Epithelial cell of esophagus (primary cell): ENCODE data around the gene COMMD1.

Experiments used
- DNase-seq: peaks from one replicate; pipeline ENCODE4 v3.0.0; 2010; ENCODE audit warnings: low read depth
- H3K4me3 ChIP-seq: 2 replicates; pipeline ENCODE4 v1.5.1; 2011; ENCODE audit warnings: mild to moderate bottlenecking, low read length, control low read depth
- TF ChIP-seq, protein P1 (sequence below): IDR thresholded peaks from 2 replicates; pipeline ENCODE4 v1.5.1; 2011; ENCODE audit warnings: low read depth, mild to moderate bottlenecking, low read length, control low read depth, inconsistent platforms; ENCODE audit not compliant: insufficient read depth; ENCODE audit errors: missing control alignments

The COMMD1 gene

DNA sequence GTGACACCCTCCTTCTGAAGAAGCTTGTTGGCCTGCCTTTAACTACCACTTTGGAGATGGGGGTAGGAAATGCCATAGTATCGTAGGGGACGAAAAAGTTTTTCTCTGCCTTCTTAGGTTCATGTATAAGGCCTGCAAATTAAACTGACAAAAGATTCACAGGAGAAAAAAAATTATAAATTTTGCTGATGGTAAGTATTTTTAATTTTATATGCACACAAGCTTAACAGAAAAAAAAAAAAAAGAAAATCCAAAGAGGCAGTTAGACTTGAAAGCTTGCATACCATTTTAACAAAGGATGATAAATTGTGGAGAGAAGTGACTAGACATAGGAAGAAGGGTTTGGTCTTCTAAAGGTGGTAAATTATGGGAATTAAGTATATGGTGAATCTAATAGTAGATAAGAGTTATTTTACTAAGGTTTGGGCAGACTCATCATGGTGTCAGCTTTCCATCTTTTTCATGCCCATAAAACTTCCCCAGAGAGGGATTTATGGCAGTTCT lies 227.9 kb downstream of the COMMD1 start:
- DNase-seq = no peak
- H3K4me3 ChIP-seq = no peak overlapping the region
- TF ChIP-seq, protein P1, sequence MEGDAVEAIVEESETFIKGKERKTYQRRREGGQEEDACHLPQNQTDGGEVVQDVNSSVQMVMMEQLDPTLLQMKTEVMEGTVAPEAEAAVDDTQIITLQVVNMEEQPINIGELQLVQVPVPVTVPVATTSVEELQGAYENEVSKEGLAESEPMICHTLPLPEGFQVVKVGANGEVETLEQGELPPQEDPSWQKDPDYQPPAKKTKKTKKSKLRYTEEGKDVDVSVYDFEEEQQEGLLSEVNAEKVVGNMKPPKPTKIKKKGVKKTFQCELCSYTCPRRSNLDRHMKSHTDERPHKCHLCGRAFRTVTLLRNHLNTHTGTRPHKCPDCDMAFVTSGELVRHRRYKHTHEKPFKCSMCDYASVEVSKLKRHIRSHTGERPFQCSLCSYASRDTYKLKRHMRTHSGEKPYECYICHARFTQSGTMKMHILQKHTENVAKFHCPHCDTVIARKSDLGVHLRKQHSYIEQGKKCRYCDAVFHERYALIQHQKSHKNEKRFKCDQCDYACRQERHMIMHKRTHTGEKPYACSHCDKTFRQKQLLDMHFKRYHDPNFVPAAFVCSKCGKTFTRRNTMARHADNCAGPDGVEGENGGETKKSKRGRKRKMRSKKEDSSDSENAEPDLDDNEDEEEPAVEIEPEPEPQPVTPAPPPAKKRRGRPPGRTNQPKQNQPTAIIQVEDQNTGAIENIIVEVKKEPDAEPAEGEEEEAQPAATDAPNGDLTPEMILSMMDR = no peak

DNA sequence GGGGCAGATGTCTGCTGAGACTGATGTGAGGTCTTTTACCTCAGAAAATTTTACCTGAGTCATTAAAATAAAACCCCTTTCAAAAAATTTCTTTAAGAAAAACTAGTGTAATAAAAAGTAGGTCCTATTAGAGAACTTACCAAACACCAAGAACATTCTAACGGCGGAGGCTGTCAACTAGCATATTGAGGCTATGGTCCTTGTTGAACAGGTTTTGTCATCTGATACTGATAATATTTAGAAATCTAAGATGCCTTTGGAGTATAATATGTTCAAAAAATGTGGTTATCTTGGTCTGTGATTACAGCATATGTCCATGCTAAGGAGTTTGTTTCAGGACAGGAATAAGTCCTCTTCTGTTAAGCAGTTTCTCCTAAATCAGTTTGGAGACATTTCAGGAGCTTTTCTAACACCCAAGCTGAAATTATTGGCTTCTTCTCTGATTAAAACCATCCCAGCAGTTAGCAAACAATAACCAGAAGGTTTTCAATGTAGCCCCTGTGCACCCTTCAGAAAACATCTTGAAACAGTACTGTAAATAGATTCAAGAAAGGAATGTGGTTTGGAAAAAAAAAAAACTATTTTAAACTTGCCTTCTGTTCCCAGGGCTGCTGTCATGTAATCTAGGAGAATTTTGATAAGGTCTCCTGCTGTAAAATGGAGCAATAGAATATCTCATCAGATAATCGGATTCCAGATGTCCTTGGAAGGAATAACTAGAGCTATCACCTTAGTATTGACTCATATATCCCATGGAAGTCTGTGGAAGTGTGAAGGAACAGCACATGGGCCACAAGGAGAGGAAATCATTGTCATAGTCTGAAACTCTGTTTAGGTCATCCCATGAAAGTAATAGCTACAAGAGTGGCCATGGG lies 231.7 kb downstream of the COMMD1 start:
- no peak overlapping the region for H3K4me3 ChIP-seq
- TF ChIP-seq, protein P1 = no peak
- no peak for DNase-seq

DNA sequence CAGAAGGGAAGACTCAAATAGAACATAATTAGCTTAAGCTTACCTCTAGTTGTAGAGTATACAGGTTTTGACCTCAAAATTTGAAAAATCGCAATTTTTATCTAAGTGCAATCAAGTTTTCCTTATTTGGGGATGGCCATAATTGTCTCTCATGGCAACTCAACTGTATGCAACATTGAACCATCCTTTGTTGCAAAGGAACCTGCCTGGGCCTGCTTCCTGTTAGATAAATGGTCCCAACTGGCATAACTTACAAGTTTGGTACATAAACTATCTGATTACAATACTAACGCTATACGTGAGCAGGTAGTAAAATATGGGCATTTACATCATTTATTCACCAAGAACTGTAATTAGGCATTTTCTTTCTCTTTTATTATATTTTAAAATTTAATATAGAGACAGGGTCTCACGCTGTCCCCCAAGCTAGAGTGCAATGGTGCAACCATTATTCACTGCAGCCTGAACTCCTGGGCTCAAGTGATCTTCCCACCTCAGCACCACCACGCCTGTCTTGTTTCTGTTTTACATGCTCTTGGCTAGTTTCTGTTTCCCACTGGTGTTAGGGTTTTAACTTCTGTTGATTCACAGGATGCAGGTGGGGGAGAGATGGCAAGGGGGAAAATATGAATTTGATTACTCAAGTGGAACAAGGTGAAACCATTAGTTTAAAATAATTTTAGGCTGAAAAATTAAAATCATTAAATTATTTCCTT lies 235.1 kb downstream of the COMMD1 start:
- TF ChIP-seq, protein P1 = no peak
- peak; percentile 33 for DNase-seq
- no peak overlapping the region for H3K4me3 ChIP-seq

DNA sequence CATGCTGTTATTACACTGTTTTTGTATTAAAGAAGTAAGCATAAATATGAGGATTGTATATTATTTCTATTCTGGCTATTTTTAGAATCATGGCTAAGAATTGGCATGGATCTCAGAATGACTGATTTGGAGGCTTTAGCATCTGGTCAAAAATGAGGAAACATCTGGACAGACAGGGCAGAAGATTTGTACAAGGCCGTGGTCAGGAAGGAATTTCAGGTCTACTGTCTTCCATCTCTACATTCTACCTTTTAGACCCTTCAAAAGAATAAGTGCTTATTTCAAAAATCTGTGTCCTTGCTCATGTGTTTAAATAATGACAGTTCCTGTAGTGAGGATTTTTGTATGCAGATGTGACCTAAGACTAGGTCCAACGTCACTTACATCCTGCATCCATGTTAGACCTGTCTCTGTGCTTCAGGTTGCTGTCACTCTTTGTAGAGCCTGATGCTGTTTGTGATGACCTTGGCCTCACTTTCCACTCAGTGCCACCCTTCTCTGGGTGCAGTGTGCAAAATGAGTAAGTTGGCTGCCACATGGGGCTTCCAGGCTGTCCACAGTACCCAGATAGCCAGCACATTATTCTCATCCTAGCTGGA lies 235.8 kb downstream of the COMMD1 start:
- no peak for DNase-seq
- TF ChIP-seq, protein P1 = no peak
- no peak overlapping the region for H3K4me3 ChIP-seq

DNA sequence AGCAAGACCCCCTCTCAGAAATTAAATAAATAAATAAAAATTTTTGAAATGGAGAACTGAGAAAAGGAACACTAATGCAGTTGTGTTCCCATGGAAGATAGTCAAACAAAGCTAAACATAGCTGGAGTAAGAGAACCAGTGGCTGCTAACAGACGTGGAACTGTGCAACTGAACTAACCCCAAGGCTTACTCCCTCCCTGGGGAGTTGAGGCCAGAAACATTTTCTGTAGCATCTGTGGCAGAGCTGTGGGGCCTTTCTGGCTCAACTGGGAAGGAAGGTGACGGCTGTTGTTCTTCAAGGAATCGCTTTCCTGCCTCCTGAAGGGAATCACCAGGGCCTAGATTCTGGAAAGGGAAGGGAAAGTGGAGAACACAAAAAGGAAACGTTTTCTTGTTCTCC lies 236.6 kb downstream of the COMMD1 start:
- no peak for DNase-seq
- TF ChIP-seq, protein P1 = no peak
- no peak overlapping the region for H3K4me3 ChIP-seq

DNA sequence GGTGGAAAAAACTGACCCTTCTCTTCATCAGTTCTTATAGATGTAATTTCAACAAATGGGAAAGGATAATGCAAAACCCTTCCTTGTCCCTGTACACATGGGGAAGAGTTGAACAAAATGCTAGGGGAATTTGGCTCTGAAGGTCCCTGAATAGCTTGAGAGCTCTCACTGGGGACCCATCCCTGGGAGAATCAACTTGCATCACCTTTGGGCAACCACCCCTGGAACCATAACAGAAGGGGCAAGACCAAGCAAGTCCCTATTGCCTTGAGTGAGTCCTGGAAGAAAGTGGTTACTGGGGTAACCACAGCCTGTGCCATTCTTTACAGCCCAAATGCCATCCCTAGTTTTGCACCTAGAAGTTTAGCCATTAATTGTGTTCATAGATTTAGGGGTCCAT lies 238.2 kb downstream of the COMMD1 start:
- DNase-seq = peak; percentile 47
- TF ChIP-seq, protein P1 = no peak
- no peak overlapping the region for H3K4me3 ChIP-seq
